HL-60 (cell line): Measurements from ENCODE around the gene OTUB1.

Source experiments
- DNase-seq, 2 experiments: peaks; one replicate each; pipeline ENCODE4 v3.0.0-alpha.2; 2010 to 2020; ENCODE audit warnings: low read depth in 1 of 2, low spot score in 1 of 2
- H3K27ac ChIP-seq: fragments of 250-450 bp; sonication (Bioruptor Pico); replicated peaks from 2 replicates; pipeline ENCODE4 v1.5.1; 2020; ENCODE audit warnings: mild to moderate bottlenecking, moderate library complexity
- H3K27me3 ChIP-seq: fragments of 250-450 bp; sonication (Bioruptor Pico); 2 replicates; pipeline ENCODE4 v1.5.1; 2021; ENCODE audit warnings: mild to moderate bottlenecking, moderate library complexity; ENCODE audit not compliant: insufficient read depth, poor library complexity, severe bottlenecking
- H3K4me3 ChIP-seq: replicated peaks from 2 replicates; pipeline ENCODE4 v1.5.1; 2011; ENCODE audit warnings: mild to moderate bottlenecking, control low read depth, low read length; ENCODE audit not compliant: insufficient read depth
- GABPA ChIP-seq: IDR thresholded peaks from 2 replicates; pipeline ENCODE4 v1.6.1; 2012; ENCODE audit warnings: low read depth
- POLR2AphosphoS5 ChIP-seq: IDR thresholded peaks from 2 replicates; pipeline ENCODE4 v1.6.1; 2012; ENCODE audit warnings: low read depth
- SPI1 ChIP-seq: IDR thresholded peaks from 2 replicates; pipeline ENCODE4 v1.6.1; 2012; ENCODE audit warnings: low read depth, mild to moderate bottlenecking, borderline replicate concordance
- TF ChIP-seq, protein P1 (sequence below): IDR thresholded peaks from 2 replicates; pipeline ENCODE4 v1.6.1; 2012; ENCODE audit warnings: low read depth; ENCODE audit not compliant: insufficient replicate concordance
- TF ChIP-seq, protein P2 (sequence below): IDR thresholded peaks from one replicate; pipeline ENCODE4 v1.5.1; 2011; ENCODE audit warnings: low read length, control low read depth, inconsistent platforms; ENCODE audit not compliant: insufficient read depth

Gene OTUB1

DNA sequence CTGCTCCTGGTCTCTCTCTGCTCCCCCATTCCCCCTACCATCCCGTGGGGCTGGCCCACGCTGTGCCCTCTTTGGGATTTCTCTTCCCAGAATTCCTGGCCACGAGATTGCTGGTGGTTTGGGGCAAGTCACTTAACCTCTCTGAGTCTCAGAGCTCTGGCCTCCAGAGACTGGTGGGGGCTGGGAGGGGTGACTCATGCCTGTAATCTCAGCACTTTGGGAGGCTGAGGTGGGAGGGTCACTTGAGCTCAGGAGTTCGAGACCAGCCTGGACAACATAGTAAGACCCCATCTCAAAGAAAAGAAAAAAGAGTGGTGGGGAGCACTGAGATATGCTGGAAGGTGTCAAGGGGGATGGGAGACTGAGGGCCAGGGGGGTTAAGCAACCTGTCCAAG, 18.3 kb downstream of the OTUB1 start:
- TF ChIP-seq SPI1 (no peak), POLR2AphosphoS5 (no peak), GABPA (no peak)
- TF ChIP-seq, protein P1, sequence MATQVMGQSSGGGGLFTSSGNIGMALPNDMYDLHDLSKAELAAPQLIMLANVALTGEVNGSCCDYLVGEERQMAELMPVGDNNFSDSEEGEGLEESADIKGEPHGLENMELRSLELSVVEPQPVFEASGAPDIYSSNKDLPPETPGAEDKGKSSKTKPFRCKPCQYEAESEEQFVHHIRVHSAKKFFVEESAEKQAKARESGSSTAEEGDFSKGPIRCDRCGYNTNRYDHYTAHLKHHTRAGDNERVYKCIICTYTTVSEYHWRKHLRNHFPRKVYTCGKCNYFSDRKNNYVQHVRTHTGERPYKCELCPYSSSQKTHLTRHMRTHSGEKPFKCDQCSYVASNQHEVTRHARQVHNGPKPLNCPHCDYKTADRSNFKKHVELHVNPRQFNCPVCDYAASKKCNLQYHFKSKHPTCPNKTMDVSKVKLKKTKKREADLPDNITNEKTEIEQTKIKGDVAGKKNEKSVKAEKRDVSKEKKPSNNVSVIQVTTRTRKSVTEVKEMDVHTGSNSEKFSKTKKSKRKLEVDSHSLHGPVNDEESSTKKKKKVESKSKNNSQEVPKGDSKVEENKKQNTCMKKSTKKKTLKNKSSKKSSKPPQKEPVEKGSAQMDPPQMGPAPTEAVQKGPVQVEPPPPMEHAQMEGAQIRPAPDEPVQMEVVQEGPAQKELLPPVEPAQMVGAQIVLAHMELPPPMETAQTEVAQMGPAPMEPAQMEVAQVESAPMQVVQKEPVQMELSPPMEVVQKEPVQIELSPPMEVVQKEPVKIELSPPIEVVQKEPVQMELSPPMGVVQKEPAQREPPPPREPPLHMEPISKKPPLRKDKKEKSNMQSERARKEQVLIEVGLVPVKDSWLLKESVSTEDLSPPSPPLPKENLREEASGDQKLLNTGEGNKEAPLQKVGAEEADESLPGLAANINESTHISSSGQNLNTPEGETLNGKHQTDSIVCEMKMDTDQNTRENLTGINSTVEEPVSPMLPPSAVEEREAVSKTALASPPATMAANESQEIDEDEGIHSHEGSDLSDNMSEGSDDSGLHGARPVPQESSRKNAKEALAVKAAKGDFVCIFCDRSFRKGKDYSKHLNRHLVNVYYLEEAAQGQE, result no peak
- Histone ChIP-seq H3K4me3 (no peak overlapping the region), H3K27me3 (no peaks in the 10 kb centered on the region), H3K27ac (no peak overlapping the region)
- DNase-seq, result no peak

DNA sequence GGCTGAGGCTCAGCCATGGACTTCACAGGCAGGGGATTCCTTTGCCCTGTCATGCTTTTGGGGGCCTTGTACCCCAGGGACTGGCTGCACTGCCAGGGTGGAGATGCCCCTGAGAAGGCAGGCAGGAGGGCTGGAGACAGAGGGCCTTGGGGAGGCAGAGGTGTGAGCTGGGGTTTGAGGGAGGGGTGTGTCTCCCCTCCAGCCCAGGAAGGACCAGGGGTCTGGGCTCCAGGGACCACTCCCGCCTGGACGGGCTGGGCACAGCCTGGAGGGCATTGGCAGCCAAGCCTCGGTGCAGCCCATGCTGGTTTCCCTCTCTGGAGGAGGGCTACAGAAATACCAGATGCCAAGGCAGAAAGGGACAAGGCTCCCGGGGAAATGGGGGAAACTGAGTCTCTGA, 19.5 kb downstream of the OTUB1 start:
- DNase-seq, result no peak
- no peak overlapping the region for H3K27ac ChIP-seq
- no peak for TF ChIP-seq SPI1
- TF ChIP-seq, protein P1, result no peak
- no peak for TF ChIP-seq POLR2AphosphoS5
- no peak for TF ChIP-seq GABPA
- TF ChIP-seq, protein P2, sequence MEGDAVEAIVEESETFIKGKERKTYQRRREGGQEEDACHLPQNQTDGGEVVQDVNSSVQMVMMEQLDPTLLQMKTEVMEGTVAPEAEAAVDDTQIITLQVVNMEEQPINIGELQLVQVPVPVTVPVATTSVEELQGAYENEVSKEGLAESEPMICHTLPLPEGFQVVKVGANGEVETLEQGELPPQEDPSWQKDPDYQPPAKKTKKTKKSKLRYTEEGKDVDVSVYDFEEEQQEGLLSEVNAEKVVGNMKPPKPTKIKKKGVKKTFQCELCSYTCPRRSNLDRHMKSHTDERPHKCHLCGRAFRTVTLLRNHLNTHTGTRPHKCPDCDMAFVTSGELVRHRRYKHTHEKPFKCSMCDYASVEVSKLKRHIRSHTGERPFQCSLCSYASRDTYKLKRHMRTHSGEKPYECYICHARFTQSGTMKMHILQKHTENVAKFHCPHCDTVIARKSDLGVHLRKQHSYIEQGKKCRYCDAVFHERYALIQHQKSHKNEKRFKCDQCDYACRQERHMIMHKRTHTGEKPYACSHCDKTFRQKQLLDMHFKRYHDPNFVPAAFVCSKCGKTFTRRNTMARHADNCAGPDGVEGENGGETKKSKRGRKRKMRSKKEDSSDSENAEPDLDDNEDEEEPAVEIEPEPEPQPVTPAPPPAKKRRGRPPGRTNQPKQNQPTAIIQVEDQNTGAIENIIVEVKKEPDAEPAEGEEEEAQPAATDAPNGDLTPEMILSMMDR, result no peak
- no peak overlapping the region for H3K4me3 ChIP-seq
- no peaks in the 10 kb centered on the region for H3K27me3 ChIP-seq

DNA sequence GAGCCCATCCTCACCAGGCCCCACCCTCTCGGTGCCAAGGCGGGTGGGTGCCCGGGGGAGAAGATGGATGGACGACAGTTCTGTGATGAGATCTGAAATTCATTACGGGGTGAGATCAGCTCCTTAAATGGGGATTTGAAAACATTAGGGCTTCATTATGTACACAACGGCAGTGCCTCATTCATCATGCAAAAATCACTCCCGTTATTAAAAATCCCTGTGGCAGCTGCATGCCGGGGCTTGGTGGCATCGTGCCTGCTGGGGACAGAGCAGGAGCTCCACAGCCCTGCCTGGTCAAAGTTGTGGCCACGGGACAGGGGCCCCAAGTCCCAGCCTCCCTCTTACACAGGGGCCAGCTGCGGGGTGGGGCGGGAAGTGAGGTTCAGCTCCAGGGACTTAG, 20.2 kb downstream of the OTUB1 start:
- Histone ChIP-seq H3K27ac (no peak overlapping the region), H3K4me3 (no peak overlapping the region), H3K27me3 (no peaks in the 10 kb centered on the region)
- DNase-seq, result no peak
- TF ChIP-seq, protein P2, result no peak
- TF ChIP-seq SPI1 (no peak), GABPA (no peak), POLR2AphosphoS5 (no peak)
- TF ChIP-seq, protein P1, result no peak
